Measurements from ENCODE around the gene PVR.

PVR gene

GRCh38 chr19:44613295-44614178 lies 30.2 kb upstream of the PVR start, which contains the start of gene IGSF23:
Gene IGSF23, plus strand, starts transcription at chr19:44613563. Its CDS starts 83 bp downstream, at chr19:44613646.
- TF ChIP-seq, protein P1, sequence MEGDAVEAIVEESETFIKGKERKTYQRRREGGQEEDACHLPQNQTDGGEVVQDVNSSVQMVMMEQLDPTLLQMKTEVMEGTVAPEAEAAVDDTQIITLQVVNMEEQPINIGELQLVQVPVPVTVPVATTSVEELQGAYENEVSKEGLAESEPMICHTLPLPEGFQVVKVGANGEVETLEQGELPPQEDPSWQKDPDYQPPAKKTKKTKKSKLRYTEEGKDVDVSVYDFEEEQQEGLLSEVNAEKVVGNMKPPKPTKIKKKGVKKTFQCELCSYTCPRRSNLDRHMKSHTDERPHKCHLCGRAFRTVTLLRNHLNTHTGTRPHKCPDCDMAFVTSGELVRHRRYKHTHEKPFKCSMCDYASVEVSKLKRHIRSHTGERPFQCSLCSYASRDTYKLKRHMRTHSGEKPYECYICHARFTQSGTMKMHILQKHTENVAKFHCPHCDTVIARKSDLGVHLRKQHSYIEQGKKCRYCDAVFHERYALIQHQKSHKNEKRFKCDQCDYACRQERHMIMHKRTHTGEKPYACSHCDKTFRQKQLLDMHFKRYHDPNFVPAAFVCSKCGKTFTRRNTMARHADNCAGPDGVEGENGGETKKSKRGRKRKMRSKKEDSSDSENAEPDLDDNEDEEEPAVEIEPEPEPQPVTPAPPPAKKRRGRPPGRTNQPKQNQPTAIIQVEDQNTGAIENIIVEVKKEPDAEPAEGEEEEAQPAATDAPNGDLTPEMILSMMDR (IDR thresholded peaks at IDR 0.05), result no peak
- Histone ChIP-seq H3K4me1 (no peaks in the 10 kb centered on the region), H3K9me3 (no peaks in the 10 kb centered on the region), H3K4me3 (no peak within 1 kb of the TSS), H3K27me3 (no peaks in the 10 kb centered on the region), H3K27ac (no peak within 1 kb of the TSS), H3K36me3 (no peaks in the 10 kb centered on the region)
- no peak for DNase-seq
- intact Hi-C loops (cut with DNase I; ENCODE audit: low total_unique reads), result no loop called here

- intact Hi-C loops (cut with DNase I; ENCODE audit: low total_unique reads), result no loop called here
Observed at GRCh38 chr19:44614313-44614712, 29.4 kb upstream of the PVR start.

GRCh38 chr19:44615863-44616247 lies 27.9 kb upstream of the PVR start:
- no peaks in the 10 kb centered on the region for H3K36me3 ChIP-seq
- no peaks in the 10 kb centered on the region for H3K9me3 ChIP-seq
- TF ChIP-seq, protein P1 (IDR thresholded peaks at IDR 0.05), result no peak
- no peak overlapping the region for H3K27ac ChIP-seq
- no peak overlapping the region for H3K4me3 ChIP-seq
- intact Hi-C loops (cut with DNase I; ENCODE audit: low total_unique reads), result no loop called here
- DNase-seq, result no peak
- no peaks in the 10 kb centered on the region for H3K27me3 ChIP-seq
- H3K4me1 ChIP-seq, result no peaks in the 10 kb centered on the region

More at GRCh38 chr19:44614313-44614712, 29.4 kb upstream of the PVR start:
- TF ChIP-seq, protein P1 (IDR thresholded peaks at IDR 0.05), result no peak
- Histone ChIP-seq H3K27me3 (no peaks in the 10 kb centered on the region), H3K4me1 (no peaks in the 10 kb centered on the region), H3K4me3 (no peak overlapping the region), H3K36me3 (no peaks in the 10 kb centered on the region), H3K9me3 (no peaks in the 10 kb centered on the region), H3K27ac (no peak overlapping the region)
- DNase-seq, result no peak

- H3K27ac ChIP-seq, result no peak overlapping the region
- intact Hi-C loops (cut with DNase I; ENCODE audit: low total_unique reads), result no loop called here
- DNase-seq, result no peak
- TF ChIP-seq, protein P1 (IDR thresholded peaks at IDR 0.05), result no peak
- no peaks in the 10 kb centered on the region for H3K9me3 ChIP-seq
- H3K27me3 ChIP-seq, result no peaks in the 10 kb centered on the region
- no peaks in the 10 kb centered on the region for H3K4me1 ChIP-seq
- H3K36me3 ChIP-seq, result no peaks in the 10 kb centered on the region
- no peak overlapping the region for H3K4me3 ChIP-seq
Observed at GRCh38 chr19:44617110-44617880, 26.4 kb upstream of the PVR start.

GRCh38 chr19:44618640-44619357 lies 24.9 kb upstream of the PVR start:
- Histone ChIP-seq H3K36me3 (no peaks in the 10 kb centered on the region), H3K9me3 (no peaks in the 10 kb centered on the region), H3K4me3 (no peak overlapping the region), H3K4me1 (no peaks in the 10 kb centered on the region), H3K27ac (no peak overlapping the region), H3K27me3 (no peaks in the 10 kb centered on the region)
- TF ChIP-seq, protein P1 (IDR thresholded peaks at IDR 0.05), result no peak
- intact Hi-C loops (cut with DNase I; ENCODE audit: low total_unique reads), result no loop called here
- DNase-seq, result no peak

Measured in tibial artery (tissue), 4 donors.